Tibial artery (tissue), 4 donors: ENCODE measurements around the gene PCDHB16.
"Not testable (repeated sequence)": the region's sequence is repeated elsewhere in the genome, so short reads cannot be mapped to it uniquely, and the experiment has no call there.

Source experiments
- DNase-seq, 2 donors: peaks; one replicate each; pipeline ENCODE4 v3.0.0-alpha.2; 2019
- H3K27ac ChIP-seq, 2 donors: fragments of 200-600 bp; sonication (generic) in 1 of 2; 1 replicate in 1 of 2; 2 replicates in 1 of 2; pipeline ENCODE4 v1.5.1; 2018 to 2019; ENCODE audit warnings: mild to moderate bottlenecking in 1 of 2
- H3K27me3 ChIP-seq, 2 donors: fragments of 200-600 bp; sonication (generic) in 1 of 2; one replicate each; pipeline versions ENCODE4 v1.5.1 to v1.6.0; 2016 to 2019
- H3K36me3 ChIP-seq, 3 donors: fragments of 200-600 bp; sonication (generic) in 2 of 3; one replicate each; pipeline ENCODE4 v1.5.1; 2016 to 2019; ENCODE audit warnings: mild to moderate bottlenecking in 2 of 3
- H3K4me1 ChIP-seq, 4 donors: fragments of 200-600 bp; sonication (generic) in 2 of 4; 1 replicate in 3 of 4; 2 replicates in 1 of 4; pipeline ENCODE4 v1.5.1; 2016 to 2019
- H3K4me3 ChIP-seq, 2 donors: fragments of 200-600 bp; sonication (generic) in 1 of 2; 1 replicate in 1 of 2; 2 replicates in 1 of 2; pipeline ENCODE4 v1.5.1; 2018 to 2019; ENCODE audit warnings: mild to moderate bottlenecking in 2 of 2
- H3K9me3 ChIP-seq, 3 donors: fragments of 200-600 bp; sonication (generic) in 1 of 3; one replicate each; pipeline ENCODE4 v1.5.1; 2016 to 2019
- intact Hi-C: fragments of 100-400 bp; cut with DNase I; formaldehyde crosslinking; loops from one replicate; pipeline ENCODE4 v1.15.0; 2023; ENCODE audit warnings: low total_unique reads
- TF ChIP-seq, protein P1 (sequence below), 2 experiments: fragments of 200-600 bp in 1 of 2; fragments of 450-650 bp in 1 of 2; IDR thresholded peaks; one replicate each; pipeline ENCODE4 v1.5.1; 2017 to 2019; ENCODE audit warnings: antibody characterized with exemption in 2 of 2, mild to moderate bottlenecking in 1 of 2, moderate library complexity in 1 of 2

PCDHB16 gene

GRCh38 chr5:141199359-141200235 is 17.4 kb downstream of the PCDHB16 start, which contains the start of gene PCDHB11:
Gene PCDHB11, plus strand, starts transcription at chr5:141199627. Its CDS starts 148 bp downstream, at chr5:141199775.
- peak within 1 kb of the TSS; percentile 9 to 17 for H3K4me3 ChIP-seq
- intact Hi-C loops = no loop called here

DNA sequence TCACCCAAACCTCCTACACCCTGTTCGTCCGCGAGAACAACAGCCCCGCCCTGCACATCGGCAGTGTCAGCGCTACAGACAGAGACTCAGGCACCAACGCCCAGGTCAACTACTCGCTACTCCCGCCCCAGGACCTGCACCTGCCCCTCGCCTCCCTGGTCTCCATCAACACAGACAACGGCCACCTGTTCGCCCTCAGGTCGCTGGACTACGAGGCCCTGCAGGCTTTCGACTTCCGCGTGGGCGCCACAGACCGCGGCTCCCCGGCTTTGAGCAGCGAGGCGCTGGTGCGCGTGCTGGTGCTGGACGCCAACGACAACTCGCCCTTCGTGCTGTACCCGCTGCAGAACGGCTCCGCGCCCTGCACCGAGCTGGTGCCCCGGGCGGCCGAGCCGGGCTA is 18.9 kb downstream of the PCDHB16 start:
- intact Hi-C loops = not testable (repeated sequence)
- H3K9me3 ChIP-seq = peaks cover 5 to 94% (median 69%) of the 10 kb centered on the region in 3 donors

More at GRCh38 chr5:141199359-141200235, 17.4 kb downstream of the PCDHB16 start, which contains the start of gene PCDHB11:
- H3K4me1 ChIP-seq = no peaks in the 10 kb centered on the region
- H3K27ac ChIP-seq = no peak within 1 kb of the TSS
- peaks cover 0 to 41% (median 14%) of the 10 kb centered on the region in 3 donors for H3K36me3 ChIP-seq
- H3K27me3 ChIP-seq = no peaks in the 10 kb centered on the region
- DNase-seq = no peak
- TF ChIP-seq, protein P1, sequence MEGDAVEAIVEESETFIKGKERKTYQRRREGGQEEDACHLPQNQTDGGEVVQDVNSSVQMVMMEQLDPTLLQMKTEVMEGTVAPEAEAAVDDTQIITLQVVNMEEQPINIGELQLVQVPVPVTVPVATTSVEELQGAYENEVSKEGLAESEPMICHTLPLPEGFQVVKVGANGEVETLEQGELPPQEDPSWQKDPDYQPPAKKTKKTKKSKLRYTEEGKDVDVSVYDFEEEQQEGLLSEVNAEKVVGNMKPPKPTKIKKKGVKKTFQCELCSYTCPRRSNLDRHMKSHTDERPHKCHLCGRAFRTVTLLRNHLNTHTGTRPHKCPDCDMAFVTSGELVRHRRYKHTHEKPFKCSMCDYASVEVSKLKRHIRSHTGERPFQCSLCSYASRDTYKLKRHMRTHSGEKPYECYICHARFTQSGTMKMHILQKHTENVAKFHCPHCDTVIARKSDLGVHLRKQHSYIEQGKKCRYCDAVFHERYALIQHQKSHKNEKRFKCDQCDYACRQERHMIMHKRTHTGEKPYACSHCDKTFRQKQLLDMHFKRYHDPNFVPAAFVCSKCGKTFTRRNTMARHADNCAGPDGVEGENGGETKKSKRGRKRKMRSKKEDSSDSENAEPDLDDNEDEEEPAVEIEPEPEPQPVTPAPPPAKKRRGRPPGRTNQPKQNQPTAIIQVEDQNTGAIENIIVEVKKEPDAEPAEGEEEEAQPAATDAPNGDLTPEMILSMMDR (IDR thresholded peaks at IDR 0.05) = no peak
- H3K9me3 ChIP-seq = peaks cover 5 to 95% (median 67%) of the 10 kb centered on the region in 3 donors

DNA sequence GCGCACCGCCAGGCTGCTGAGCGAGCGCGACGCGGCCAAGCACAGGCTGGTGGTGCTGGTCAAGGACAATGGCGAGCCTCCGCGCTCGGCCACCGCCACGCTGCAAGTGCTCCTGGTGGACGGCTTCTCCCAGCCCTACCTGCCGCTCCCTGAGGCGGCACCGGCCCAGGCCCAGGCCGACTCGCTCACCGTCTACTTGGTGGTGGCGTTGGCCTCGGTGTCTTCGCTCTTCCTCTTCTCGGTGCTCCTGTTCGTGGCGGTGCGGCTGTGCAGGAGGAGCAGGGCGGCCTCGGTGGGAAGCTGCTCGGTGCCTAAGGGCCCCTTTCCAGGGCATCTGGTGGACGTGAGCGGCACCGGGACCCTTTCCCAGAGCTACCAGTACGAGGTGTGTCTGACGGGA is 19.5 kb downstream of the PCDHB16 start:
- intact Hi-C loops, H3K4me3 ChIP-seq, DNase-seq: not testable (repeated sequence)

More for the DNA sequence above, 18.9 kb downstream of the PCDHB16 start:
- H3K27ac ChIP-seq, DNase-seq, H3K27me3 ChIP-seq, H3K4me3 ChIP-seq, H3K4me1 ChIP-seq: not testable (repeated sequence)
- H3K36me3 ChIP-seq = peaks cover 0 to 40% (median 24%) of the 10 kb centered on the region in 3 donors

DNA sequence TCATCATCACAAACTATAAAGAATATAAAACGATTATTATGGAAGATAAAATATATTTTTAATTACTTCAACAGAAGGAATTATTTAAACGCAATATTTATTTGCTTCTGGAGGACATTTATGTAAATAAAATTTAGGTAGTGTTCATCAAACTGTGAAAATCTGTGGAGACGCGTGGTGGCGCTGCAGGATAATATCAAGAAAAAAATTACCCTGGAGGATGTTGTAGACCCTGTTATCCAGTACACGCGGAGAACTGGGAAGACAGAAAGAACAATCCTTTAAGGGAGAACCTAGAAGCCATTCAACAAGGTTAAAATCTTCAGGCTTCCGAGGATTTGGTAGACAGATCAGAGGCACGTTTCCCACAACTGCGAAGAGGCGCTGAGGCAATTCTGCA is 26.3 kb downstream of the PCDHB16 start, which contains the start of gene PCDHB12:
PCDHB12 (plus strand) TSS at position 242 of the 400 bp plus-strand sequence. CDS start 189 bp downstream, outside the sequence.
- no peaks in the 10 kb centered on the region for H3K4me1 ChIP-seq
- H3K27me3 ChIP-seq = no peaks in the 10 kb centered on the region
- peaks cover 0 to 24% (median 15%) of the 10 kb centered on the region in 3 donors for H3K36me3 ChIP-seq
- H3K4me3 ChIP-seq = peak within 1 kb of the TSS; percentile 22 to 23
- no peak within 1 kb of the TSS for H3K27ac ChIP-seq
- intact Hi-C loops = no loop called here
- DNase-seq = no peak
- H3K9me3 ChIP-seq = peaks cover 0 to 96% (median 50%) of the 10 kb centered on the region in 3 donors
- TF ChIP-seq, protein P1 (IDR thresholded peaks at IDR 0.05) = no peak

More for the DNA sequence above, 19.5 kb downstream of the PCDHB16 start:
- H3K27ac ChIP-seq, H3K4me1 ChIP-seq, H3K27me3 ChIP-seq: not testable (repeated sequence)
- H3K36me3 ChIP-seq = peaks cover 0 to 38% (median 24%) of the 10 kb centered on the region in 3 donors
- H3K9me3 ChIP-seq = peaks cover 5 to 94% (median 68%) of the 10 kb centered on the region in 3 donors

DNA sequence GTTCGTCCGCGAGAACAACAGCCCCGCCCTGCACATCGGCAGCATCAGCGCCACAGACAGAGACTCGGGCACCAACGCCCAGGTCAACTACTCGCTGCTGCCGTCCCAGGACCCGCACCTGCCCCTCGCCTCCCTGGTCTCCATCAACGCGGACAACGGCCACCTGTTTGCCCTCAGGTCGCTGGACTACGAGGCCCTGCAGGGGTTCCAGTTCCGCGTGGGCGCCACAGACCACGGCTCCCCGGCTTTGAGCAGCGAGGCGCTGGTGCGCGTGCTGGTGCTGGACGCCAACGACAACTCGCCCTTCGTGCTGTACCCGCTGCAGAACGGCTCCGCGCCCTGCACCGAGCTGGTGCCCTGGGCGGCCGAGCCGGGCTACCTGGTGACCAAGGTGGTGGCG is 28.1 kb downstream of the PCDHB16 start:
- not testable (repeated sequence) for DNase-seq, H3K27ac ChIP-seq

GRCh38 chr5:141210849-141211248 is 28.7 kb downstream of the PCDHB16 start:
- Histone ChIP-seq H3K9me3 (peaks cover 0 to 93% (median 62%) of the 10 kb centered on the region in 3 donors), H3K36me3 (peaks cover 0 to 20% (median 8%) of the 10 kb centered on the region in 3 donors)
- H3K27ac ChIP-seq, H3K4me1 ChIP-seq, DNase-seq, H3K4me3 ChIP-seq, intact Hi-C loops, H3K27me3 ChIP-seq: not testable (repeated sequence)

More for the DNA sequence above, 28.1 kb downstream of the PCDHB16 start:
- H3K9me3 ChIP-seq = peaks cover 0 to 94% (median 57%) of the 10 kb centered on the region in 3 donors
- H3K4me3 ChIP-seq, H3K4me1 ChIP-seq, H3K27me3 ChIP-seq, intact Hi-C loops: not testable (repeated sequence)
- H3K36me3 ChIP-seq = peaks cover 0 to 22% (median 11%) of the 10 kb centered on the region in 3 donors

GRCh38 chr5:141213656-141214339 is 31.6 kb downstream of the PCDHB16 start, which contains the start of gene PCDHB13:
Gene PCDHB13, plus strand, starts transcription at chr5:141213919. Its CDS starts 205 bp downstream, at chr5:141214124.
- peak within 1 kb of the TSS in 1 of 2 donors; percentile 22 for H3K4me3 ChIP-seq
- H3K4me1 ChIP-seq, DNase-seq, intact Hi-C loops, H3K27me3 ChIP-seq, H3K27ac ChIP-seq: not testable (repeated sequence)
- peaks cover 14 to 95% (median 72%) of the 10 kb centered on the region in 3 donors for H3K9me3 ChIP-seq
- peaks cover 5 to 34% (median 28%) of the 10 kb centered on the region in 3 donors for H3K36me3 ChIP-seq
- TF ChIP-seq, protein P1 (IDR thresholded peaks at IDR 0.05) = peak; percentile 15 to 16

- Histone ChIP-seq H3K9me3 (peaks cover 19 to 95% (median 72%) of the 10 kb centered on the region in 3 donors), H3K36me3 (peaks cover 5 to 37% (median 35%) of the 10 kb centered on the region in 3 donors)
- DNase-seq, H3K27ac ChIP-seq, H3K27me3 ChIP-seq, H3K4me1 ChIP-seq, intact Hi-C loops, H3K4me3 ChIP-seq: not testable (repeated sequence)
Measured at GRCh38 chr5:141214583-141214982, 32.4 kb downstream of the PCDHB16 start.

GRCh38 chr5:141215504-141215903 is 33.3 kb downstream of the PCDHB16 start:
- peaks cover 19 to 95% (median 73%) of the 10 kb centered on the region in 3 donors for H3K9me3 ChIP-seq
- intact Hi-C loops = not testable (repeated sequence)

GRCh38 chr5:141216035-141216434 is 33.8 kb downstream of the PCDHB16 start:
- H3K4me1 ChIP-seq, DNase-seq, H3K27me3 ChIP-seq, intact Hi-C loops, H3K27ac ChIP-seq, H3K4me3 ChIP-seq: not testable (repeated sequence)
- Histone ChIP-seq H3K9me3 (peaks cover 24 to 97% (median 75%) of the 10 kb centered on the region in 3 donors), H3K36me3 (peaks cover 5 to 50% (median 30%) of the 10 kb centered on the region in 3 donors)

More at GRCh38 chr5:141215504-141215903, 33.3 kb downstream of the PCDHB16 start:
- not testable (repeated sequence) for H3K27ac ChIP-seq, H3K4me3 ChIP-seq, DNase-seq, H3K4me1 ChIP-seq, H3K27me3 ChIP-seq
- peaks cover 5 to 45% (median 30%) of the 10 kb centered on the region in 3 donors for H3K36me3 ChIP-seq
